Measurements from ENCODE around the gene PLPP4.
A peak's percentile ranks its signal among the peaks of the same experiment; 100 is the strongest.

Gene PLPP4

DNA sequence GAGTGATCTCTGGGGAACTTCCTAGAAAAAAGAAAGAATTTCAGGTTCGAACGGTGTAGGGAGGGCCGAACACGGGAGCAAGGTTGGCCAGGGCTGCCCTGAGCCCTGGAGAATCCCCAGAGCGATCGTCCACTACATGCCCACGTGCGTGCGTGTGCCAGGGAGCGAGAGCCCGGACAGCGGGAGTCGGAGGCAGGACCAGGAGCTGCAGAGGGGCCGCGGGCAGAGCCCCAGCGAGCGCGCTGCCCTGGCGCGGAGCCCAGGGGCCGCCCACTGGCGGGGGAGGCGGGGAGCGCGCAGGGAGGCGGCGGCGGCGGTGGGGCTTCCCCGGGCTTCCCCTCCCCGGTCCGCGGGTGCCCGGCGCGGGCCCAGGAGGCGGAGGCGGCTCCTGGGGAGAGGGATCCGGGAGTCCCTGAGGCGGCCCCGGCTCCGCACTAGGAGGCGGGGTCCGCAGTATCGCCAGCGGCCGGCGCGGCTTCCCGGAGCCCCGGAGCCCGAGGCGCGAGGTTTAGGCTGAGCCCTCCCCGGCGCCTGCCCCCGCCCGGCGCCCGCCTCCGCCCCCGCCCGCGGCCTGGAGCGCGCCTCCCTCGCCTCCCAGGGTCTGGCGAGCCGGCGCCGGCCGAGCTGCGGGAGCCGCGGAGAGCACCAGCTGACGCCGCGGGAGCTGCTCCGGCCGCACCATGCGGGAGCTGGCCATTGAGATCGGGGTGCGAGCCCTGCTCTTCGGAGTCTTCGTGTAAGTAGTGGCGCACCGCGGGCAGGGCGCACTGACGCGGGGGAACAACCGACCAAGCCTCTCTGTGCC lies at the start of gene PLPP4:
PLPP4 (plus strand) TSS at position 602 of the 805 bp plus-strand sequence; CDS start at position 681, 79 bp downstream.
- no peak for DNase-seq (ENCODE audit: low spot score)

DNA sequence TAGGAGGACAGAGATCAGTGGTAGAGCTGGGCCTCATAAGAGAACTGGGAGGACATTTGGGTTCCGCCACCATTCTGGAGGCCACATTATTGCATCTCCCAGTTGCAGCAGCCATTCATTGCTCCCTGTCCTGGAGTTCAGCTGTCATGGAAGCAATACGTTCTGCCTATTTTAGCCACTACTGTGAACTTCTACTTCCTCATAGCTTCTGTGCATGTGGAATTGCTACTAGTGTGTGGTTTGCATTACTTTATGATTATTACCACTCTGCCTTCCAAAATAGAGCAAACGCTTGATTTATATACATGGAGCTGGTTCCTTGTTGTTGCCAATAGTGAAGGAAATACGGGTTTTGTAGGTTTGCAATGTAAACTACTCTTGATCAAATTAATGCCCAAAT lies 47.2 kb upstream of the PLPP4 start:
- no peak for DNase-seq (ENCODE audit: low spot score)

DNA sequence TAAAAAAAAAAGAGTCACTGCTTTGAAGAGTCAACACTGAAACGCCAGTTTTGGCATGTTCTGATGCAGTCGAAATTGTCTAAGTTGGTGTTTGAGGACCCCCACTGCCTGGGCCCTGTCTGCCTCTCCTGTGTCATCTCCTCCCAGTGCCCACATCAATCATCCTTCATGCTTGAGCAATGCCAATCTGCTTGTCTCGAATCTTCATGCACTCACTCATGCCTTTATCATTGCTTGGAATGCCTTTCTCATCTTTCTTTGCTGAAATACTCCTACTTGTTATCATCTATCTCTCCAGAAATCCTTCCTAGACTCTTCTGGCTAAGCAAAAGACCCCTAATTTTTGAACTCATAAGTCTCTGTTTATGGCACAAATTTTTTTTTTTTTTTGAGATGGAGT lies 42.1 kb upstream of the PLPP4 start:
- no peak for DNase-seq (ENCODE audit: low spot score)

DNA sequence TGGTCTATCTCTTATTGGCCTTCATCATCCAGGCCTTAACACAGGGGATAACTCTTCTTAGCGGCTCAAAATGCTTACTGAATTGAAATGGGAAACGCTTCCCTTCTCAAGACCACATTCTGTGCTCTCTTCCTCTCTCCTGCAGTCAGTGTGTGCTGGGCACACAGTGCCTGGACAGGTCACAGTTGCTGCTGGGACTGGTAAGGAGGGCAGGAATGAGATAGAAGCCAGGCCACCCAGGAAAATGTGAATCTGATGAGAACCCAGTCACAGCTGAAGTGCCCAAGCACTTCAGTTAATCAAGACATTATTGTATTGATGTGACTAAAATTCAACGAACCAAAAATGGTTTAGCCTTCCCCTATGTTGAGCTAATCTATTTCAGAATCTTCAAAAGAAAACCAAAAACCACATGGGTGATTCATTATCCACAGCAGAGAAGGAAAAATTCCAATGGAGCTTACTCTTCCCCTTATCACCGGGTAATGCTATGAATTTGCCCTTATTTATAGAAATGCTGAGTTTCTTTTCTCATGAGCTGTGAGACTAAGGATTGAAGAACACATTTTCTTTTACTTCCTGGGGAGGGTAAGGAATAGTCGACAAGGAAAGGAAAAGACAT lies 41.2 kb upstream of the PLPP4 start:
- DNase-seq (ENCODE audit: low spot score) = no peak

DNA sequence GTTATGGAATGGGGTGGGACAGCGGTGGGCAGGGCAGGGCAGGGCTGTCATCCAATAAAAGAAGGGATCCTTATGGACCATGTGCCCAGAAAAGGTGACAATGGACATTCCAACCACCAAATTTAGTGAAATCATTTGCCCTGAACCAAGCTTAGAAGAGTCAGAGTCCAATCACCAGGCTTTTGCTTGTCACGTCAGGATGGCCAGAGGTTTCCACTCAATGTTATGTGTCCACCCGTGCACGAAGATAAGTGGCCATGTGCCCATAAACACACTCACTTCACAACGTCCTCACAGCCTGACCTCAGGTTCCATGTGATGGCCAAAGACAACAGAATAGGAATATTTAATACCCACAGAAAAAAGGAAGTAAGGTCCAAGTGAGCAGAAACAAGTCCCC lies 36.6 kb upstream of the PLPP4 start:
- no peak for DNase-seq (ENCODE audit: low spot score)

DNA sequence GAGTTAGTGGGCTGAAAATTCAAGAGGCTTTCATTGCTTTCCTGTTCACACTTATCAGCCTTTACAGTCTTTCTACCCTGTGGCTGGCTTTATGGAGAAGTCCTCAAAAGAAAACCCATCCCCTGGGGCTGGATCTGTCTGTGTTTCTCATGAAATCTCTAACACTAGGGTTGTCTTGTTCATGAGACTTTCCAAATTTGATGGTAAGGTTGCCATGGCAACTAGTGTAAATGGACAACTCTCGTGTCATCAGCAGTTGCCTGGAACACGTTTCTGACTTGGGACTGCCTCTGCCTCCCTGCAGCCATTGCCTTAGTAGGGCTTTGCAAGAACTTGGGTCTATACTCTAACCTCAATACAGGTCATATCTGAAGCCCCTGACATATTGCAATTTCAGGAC lies 35.8 kb upstream of the PLPP4 start:
- DNase-seq (ENCODE audit: low spot score) = no peak

DNA sequence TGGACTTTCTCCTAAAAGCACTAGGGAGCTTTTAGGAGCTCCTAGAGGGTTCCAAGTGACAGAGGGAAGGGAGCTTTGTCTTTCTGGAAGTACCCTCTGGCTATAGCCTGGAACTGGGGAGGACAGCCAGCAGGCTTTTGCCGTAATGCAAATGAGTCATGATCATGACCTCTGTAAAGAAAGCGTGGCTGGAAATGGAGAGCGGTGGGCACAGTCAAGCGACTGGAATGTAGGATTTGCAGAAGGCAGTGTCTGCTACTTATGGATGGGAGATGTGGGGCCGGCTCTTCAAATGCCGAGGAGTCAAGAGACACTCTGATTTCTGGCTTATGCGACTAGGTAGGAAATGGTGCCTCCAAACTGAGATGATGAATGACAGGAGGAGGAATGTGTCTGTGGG lies 34.6 kb upstream of the PLPP4 start:
- no peak for DNase-seq (ENCODE audit: low spot score)

DNA sequence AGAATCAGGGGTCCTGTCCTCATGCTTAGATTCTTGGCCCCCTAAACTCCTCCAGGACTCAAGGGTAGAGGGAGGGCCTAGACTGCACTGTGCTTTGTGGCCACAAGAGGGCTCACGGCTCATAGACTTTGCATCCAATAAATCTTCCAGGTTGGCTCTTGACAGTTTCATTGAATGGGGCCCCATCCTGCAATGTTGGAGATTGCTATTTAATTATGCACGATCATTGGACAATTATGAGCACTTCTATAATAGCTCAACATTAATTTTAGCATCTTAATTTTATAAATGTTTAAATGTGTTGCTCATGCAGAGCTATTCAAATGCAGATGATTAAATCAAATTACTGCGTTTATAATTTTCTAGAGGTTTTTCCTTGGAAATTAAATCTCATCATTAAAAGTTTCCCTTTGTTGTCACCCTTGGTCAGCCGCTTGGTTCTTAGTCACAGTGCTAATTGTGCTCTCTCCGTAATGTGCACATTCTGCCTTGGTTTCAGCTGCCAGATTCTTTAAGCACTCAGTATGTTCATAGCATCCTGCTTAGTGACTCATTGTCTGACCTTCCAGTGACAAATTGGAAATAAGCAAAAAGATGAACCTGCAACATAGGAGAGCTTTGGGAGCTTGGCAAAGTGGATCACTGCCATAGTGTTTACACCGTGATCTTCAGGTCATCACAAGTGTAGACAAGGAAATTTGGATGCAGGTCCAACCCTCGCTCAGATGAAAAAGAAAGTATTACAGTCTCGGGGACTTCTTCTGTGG lies 33.4 kb upstream of the PLPP4 start:
- peak; percentile 30 for DNase-seq (ENCODE audit: low spot score)

DNA sequence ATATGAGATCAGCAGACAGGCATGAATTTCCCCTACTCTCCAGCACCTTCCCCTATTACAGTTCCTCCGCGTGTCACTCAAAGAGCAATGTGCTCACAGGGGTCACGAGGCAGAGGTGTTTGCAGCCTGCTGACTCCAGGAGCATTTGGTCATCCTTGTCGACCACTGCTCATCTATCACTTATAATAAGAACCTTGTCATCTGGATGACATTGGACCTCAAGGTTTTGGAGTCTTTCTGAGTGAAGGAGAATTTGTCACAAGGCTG lies 32.9 kb upstream of the PLPP4 start:
- no peak for DNase-seq (ENCODE audit: low spot score)

DNA sequence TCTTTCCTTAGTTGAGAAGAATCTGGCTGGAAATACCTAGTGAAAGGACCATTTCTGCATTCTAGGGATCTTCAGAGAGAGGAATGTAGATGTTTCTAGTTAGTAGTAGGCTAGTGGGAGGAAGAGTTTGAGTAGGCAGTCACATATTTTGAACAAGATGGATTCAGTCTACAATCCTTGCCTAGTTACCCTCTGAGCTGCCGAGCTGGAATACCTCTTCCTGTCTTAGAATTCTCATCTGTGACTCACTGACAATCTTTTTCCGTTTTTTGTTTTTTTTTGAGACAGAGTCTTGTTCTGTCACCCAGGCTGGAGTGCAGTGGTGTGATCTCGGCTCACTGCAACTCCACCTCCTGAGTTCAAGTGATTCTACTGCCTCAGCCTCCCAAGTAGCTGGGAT lies 30.7 kb upstream of the PLPP4 start:
- DNase-seq (ENCODE audit: low spot score) = no peak

DNA sequence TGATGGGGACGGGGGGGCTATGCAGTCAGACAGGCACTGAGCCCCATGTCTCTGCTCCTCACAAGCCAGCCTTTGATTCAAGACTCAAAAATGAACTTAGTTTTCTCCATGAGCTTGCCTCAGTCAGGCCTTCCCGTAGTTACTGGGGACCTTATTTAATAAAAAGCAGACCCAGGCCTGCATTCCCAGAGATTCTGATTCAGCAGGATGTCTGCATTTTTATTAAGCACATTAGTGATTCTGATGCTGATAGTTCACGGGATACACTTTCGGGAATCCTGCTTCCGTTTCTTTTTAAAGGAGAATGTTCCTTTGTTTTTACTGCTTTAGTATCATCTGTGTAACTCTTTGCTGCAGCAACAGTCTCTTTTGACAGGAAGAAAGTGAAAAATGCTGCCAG lies 28.3 kb upstream of the PLPP4 start:
- DNase-seq (ENCODE audit: low spot score) = no peak

DNA sequence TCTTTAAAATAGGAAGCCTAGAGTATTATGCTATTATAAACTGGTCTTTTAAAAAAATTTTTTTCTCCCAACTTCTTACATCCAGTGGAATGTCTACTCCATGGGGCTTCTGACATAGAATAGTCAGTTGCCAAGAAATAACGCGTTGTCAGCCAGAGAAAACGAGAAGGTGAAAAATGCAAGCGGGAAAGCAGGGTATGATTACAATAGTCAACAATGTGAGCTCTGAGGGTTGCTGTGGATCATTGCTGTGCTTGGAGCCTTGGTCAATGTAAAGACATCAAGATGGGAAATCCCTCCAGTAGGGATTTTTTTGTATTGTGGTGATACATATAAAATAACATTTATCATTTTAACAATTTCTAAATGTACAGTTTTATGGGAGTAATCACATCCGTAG lies 27.6 kb upstream of the PLPP4 start:
- no peak for DNase-seq (ENCODE audit: low spot score)

DNA sequence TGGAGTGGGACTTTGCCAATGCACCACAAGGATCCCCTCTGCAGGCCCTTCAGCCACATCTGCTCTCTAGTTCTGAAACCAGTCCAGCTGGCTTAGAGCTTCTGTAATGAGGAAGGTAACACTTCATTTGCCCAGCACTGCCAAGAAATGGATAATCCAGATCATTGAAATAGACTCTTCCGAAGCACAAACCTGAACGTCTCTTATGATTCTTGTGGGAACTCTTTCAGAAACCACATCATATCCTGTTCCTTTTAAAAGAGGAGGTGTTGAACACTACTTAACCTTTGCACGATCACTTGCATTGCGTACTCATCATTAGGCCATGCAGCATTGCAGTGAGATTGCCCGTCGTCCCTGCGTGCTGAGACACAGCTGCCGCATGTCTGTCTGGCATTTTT lies 25.8 kb upstream of the PLPP4 start:
- no peak for DNase-seq (ENCODE audit: low spot score)

DNA sequence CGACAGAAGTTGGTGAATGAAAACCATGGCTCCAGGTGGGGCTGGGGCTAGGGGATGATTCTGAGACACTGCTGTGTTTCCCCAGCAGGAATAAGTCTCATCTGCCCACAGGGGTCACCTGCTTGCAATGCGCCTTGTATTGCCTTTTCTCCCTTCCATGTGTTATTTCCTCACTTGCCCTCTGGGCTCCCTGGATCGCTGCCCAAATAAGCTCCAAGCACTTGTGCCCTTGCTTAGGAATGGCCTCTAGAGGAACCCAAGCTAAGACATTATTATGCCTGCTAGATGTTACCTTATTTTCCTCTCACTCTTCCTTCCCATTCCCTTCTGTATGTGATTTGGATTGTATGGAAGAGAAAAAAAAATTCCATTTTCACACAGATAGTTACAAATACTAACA lies 24.8 kb upstream of the PLPP4 start:
- no peak for DNase-seq (ENCODE audit: low spot score)

DNA sequence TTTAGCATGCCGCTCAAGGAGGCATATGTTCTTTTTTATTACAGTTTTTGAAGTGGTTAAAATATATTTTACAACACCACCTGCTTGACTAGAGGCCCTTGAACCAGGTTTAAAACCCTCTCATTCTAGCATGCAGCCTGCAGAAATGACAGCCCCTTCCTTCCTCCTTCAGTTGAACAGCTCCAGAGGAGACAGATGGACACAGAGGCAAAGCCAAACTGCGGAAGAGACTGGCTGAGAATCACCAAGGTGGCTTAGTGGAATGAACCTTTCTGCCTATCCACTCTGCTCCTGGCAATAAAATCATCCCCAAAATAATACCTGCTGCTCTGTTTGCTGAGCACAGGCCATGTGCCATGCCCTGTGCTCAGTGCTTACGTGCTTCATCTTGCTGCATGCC lies 23.9 kb upstream of the PLPP4 start:
- DNase-seq (ENCODE audit: low spot score) = no peak

DNA sequence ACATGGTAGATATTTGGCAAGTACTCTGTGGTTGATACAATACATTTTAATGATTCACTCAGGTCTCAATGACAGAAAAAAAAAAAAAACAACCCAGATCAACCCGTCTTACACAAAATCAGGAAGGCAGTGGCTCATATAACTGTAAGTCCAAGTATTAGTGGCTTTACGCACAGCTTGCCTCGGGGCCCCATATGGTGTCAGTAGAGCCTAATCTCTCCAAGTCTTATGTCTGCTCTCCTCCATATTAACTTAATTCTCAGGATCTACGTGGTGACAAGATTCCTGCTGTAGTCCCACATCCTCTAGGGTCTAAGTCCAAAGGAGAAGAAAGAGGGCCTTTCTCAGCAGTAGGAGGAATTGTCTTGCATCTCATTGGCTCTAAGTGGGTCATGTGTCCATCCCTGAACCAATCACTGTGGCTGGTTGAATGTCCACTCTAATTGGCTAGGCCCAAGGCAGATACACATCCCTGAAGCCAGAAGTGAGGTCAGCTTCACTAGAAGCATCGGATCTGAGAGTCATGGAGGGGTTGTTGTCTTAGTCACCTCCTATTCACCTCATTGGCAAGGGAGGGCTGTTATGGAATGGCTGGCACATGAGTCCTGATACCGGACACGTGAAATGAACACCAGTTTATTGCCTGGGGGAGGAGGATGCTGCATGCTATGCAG lies 20.5 kb upstream of the PLPP4 start:
- no peak for DNase-seq (ENCODE audit: low spot score)

DNA sequence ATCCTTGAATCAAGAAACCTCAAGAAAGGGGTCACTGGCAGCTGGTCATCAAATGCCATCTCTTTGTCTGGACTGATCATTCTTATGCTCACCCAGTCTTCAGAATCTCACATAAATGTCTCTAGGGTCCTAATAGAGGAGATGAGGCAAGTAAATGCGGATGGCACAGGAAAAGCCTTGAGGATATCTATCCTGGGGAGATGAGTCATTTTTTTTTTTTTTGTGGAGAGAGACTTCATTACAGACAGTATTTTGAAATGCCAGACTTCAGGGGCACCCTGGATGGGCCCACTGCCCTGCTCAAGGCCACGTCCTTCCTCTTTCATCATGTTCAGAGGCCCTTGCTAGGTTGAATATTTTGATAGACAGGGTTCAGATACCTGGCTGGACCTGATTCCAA lies 19.5 kb upstream of the PLPP4 start:
- no peak for DNase-seq (ENCODE audit: low spot score)

DNA sequence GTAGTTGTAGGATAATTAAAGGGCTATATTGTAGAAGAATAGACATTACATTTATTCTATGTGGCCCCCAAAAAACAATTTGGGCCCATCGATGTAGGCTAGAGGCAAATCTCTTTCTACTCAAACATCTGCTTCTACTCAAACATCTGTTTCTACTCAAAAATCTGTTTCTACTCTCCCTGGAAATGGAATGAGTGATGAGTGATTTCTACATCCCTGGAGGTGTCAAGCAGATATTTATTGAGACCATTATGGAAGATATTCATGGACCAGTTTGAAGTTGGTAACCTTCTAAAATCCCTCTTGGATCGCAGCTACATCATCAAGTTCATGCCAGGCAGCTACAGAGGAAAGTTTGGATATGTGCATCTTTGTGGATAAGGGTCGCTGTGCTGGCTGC lies 5.1 kb upstream of the PLPP4 start:
- no peak for DNase-seq (ENCODE audit: low spot score)

DNA sequence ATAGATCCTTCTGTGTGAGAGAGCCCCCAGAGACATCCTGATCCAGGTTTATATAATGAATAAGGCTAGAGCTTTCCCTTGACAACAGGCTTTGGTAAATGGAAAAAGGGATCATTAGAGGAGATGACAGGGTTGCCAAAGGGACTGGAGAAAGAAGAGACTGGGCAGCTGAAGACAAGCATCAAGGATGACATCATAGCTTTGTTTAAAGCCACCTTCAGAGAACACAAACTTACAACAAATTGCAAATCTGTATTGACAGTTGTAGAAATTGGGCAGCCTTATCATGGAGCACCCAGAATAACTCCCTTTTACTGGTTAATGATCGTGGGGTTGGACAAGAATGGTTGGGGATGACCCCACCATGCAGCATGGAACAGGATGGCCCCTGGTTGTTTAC lies 3.7 kb upstream of the PLPP4 start:
- no peak for DNase-seq (ENCODE audit: low spot score)

DNA sequence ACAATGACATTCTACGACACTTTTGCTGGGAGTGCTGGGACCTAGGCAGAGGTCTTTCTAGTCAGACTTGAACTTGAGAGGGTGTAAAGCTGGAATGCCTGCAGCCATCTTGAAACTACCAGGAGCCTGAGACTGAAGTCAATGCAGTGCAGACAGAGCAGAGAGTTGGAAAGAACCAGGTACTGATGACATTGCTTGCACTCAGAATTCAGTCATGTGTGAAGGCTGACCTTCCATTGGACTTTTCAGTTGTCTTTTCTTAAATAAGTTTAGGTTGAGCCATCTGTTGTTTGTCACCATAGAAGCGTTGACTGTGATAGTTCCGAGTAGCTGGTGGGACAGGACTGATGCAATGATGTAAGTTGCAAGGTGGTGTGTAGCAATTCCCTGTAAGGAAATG lies 3.1 kb upstream of the PLPP4 start:
- no peak for DNase-seq (ENCODE audit: low spot score)

DNA sequence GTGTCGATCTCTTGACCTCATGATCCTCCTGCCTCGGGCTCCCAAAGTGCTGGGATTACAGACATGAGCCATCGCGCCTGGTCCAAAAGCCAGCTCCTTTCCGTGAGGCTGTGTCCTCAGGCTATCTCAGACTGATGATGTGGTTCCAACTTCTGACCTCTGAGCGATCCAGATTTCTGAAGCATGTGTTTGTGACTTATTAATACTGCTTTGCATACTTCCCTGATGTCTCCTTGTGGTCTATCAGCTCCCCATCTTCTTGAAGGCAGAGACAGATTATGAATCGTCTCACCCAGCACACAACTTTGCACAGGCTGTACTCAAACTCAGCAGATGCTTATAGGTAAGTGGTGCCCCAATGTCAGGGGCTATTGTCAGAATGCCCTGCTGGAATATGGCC lies 2.0 kb upstream of the PLPP4 start:
- no peak for DNase-seq (ENCODE audit: low spot score)

DNA sequence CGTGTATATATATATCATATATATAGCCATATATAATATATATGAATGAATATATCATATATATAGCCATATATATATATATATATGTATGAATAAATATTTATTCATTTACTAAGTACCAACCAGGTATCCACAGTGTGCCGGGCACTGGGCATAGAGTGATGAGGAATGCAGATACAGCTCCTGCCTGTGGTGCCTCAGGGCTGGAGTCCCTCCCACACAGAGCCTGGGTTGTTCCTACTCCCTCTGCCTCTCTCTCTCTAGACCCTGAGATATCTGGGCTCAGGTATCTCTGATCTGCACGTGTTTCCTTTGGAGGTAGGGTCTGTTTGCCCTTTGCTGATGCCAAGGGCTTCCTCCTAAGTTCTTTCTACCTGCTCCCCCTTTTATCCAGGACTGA lies 1.4 kb upstream of the PLPP4 start:
- no peak for DNase-seq (ENCODE audit: low spot score)

DNA sequence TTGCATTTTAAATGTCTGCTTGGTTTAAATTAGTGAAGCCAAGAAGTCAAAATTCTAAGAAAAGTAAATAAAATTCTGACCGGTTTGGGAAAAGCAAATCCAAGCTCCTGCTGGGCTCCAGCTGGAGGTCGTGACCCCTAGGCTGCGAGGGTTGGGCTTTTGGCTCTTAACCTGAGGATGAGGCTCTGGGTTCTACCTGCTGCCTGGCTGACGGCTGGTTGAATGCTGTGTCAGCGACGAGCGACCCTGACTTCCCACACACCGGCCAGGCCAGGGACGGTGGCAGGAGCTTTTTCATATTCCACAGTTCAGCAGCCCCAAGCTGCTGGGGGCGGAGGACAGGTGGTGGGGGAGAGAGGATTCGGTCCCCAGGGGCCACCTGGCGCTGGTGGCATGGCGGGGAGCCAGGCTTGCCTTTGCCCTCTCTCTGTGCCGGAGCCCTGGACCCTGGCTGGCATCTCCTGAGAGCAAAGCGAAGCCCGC lies 843 bp upstream of the PLPP4 start:
- no peak for DNase-seq (ENCODE audit: low spot score)
